Lower leg skin (tissue), 3 donors: ENCODE data around the gene VIT.

Experiments used
- CTCF ChIP-seq, 3 donors: fragments of 450-650 bp; IDR thresholded peaks; one replicate each; pipeline ENCODE4 v1.5.1; 2016; ENCODE audit warnings: antibody characterized with exemption in 3 of 3, mild to moderate bottlenecking in 3 of 3, moderate library complexity in 2 of 3
- POLR2A ChIP-seq, 2 donors: fragments of 450-650 bp; IDR thresholded peaks; one replicate each; pipeline ENCODE4 v1.6.1; 2016 to 2017; ENCODE audit warnings: antibody characterized with exemption in 2 of 2, mild to moderate bottlenecking in 1 of 2, moderate library complexity in 1 of 2

DNA sequence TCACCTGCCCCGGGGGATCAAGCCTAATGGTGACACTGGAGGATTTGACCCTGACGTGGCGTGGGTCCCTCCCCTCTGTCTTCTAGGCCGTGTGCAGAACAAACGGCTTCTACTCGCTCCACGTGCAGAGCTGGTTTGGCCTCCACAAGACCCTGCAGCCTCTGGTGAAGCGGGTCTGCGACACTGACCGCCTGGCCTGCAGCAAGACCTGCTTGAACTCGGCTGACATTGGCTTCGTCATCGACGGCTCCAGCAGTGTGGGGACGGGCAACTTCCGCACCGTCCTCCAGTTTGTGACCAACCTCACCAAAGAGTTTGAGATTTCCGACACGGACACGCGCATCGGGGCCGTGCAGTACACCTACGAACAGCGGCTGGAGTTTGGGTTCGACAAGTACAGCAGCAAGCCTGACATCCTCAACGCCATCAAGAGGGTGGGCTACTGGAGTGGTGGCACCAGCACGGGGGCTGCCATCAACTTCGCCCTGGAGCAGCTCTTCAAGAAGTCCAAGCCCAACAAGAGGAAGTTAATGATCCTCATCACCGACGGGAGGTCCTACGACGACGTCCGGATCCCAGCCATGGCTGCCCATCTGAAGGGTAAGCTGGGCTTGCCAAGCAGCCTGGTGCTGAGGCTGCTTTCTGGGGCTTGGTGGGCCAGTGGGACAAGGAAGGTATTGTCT, 112.0 kb downstream of the VIT start:
- TF ChIP-seq CTCF (IDR thresholded peaks at IDR 0.05) (no peak), POLR2A (IDR thresholded peaks at IDR 0.05) (no peak)
